ENCODE results near the gene ZKSCAN1.
A peak's percentile ranks its signal among the peaks of the same experiment; 100 is the strongest.

ZKSCAN1 gene

DNA sequence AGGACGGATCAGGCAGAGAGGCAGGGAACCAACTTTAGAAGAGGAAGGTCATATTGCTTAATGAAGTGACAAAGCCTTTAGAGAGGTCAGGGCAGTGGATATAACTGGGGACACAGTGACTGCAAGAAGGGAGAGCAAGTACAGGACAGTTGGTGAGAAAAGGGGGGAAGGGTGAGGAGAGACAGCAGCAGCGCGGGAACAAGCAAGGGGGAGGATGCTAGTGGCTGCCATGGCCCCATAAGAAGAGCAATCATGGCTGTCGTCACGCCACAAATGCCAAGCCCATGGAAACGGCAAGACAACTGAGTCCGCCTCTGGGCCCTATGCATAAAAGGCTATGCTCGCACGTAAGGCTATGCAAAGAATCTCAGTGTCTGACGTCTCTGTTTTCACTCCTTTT is 57.1 kb downstream of the ZKSCAN1 start:
- Mint-ChIP-seq H3K9me3 (peaks cover 26% of the 10 kb centered on the region), H3K36me3 (ENCODE audit: low read depth) (peaks cover 85% of the 10 kb centered on the region), H3K27ac (no peak overlapping the region), H3K4me3 (no peak overlapping the region), H3K27me3 (no peaks in the 10 kb centered on the region), H3K4me1 (ENCODE audit: low read depth) (no peaks in the 10 kb centered on the region)

DNA sequence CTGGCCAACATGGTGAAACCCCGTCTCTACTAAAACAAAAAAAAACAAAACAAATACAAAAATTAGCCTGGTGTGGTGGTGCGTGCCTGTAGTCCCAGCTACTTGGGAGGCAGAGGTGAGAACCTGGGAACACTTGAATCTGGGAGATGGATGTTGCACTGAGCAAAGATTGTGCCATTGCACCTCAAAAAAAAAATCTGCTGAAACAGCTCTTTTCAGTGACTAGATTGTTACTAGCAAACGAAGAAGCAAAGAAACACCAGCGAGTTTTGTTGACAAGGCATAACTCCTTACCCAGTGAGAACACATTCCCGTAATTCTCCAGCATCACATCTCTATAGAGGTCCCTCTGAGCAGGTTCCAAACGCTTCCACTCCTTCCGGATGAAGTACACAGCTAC is 59.4 kb downstream of the ZKSCAN1 start:
- H3K27ac Mint-ChIP-seq = no peak overlapping the region
- no peaks in the 10 kb centered on the region for H3K27me3 Mint-ChIP-seq
- peaks cover 13% of the 10 kb centered on the region for H3K4me1 Mint-ChIP-seq (ENCODE audit: low read depth)
- H3K36me3 Mint-ChIP-seq (ENCODE audit: low read depth) = peaks cover 88% of the 10 kb centered on the region
- H3K4me3 Mint-ChIP-seq = no peak overlapping the region
- peaks cover 25% of the 10 kb centered on the region for H3K9me3 Mint-ChIP-seq

DNA sequence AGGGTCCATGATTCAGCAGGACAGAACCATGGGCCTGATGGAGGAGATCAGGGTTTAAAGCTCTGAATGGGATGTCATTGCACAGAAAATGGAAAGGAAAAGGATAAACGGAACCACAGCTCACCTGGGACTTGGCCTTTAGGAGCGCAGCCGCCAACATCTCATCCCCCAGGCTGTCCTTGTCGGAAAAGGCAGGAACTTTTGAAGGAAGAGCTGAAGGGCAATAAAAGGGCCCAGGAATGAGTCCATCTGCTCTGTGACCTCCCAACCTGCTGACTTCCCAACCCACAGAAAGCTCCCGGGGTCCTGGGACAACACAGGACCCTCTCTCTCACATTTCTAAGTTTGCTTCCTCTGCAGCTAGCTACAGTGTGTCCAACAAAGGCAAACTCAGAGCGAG is 60.0 kb downstream of the ZKSCAN1 start:
- Mint-ChIP-seq H3K4me3 (no peak overlapping the region), H3K36me3 (ENCODE audit: low read depth) (peaks cover 87% of the 10 kb centered on the region), H3K27me3 (no peaks in the 10 kb centered on the region), H3K9me3 (peaks cover 22% of the 10 kb centered on the region), H3K4me1 (ENCODE audit: low read depth) (peaks cover 19% of the 10 kb centered on the region), H3K27ac (no peak overlapping the region)

DNA sequence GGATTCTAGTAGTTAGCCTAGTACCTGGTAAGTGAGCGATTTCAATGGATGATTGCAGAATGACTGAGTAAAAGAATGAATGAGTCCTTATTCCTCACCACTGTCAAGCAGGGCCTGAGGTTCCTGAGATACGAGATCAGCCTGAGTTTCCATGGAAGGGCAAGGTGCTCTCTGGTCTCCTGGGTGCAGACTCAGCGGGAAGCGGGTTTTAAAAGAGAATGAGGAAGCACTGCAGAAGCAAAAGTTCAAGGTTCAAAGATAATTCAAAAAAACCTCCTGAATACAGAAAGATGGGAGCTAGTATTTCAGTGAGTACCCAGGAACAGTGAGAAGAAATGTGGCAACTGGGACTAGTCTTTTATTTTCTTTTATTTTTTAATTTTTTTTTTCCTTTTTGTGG is 61.8 kb downstream of the ZKSCAN1 start:
- H3K27ac Mint-ChIP-seq = peak overlapping the region; percentile 75
- peaks cover 74% of the 10 kb centered on the region for H3K36me3 Mint-ChIP-seq (ENCODE audit: low read depth)
- H3K27me3 Mint-ChIP-seq = no peaks in the 10 kb centered on the region
- H3K4me3 Mint-ChIP-seq = no peak overlapping the region
- peaks cover 4% of the 10 kb centered on the region for H3K9me3 Mint-ChIP-seq
- H3K4me1 Mint-ChIP-seq (ENCODE audit: low read depth) = peaks cover 30% of the 10 kb centered on the region

DNA sequence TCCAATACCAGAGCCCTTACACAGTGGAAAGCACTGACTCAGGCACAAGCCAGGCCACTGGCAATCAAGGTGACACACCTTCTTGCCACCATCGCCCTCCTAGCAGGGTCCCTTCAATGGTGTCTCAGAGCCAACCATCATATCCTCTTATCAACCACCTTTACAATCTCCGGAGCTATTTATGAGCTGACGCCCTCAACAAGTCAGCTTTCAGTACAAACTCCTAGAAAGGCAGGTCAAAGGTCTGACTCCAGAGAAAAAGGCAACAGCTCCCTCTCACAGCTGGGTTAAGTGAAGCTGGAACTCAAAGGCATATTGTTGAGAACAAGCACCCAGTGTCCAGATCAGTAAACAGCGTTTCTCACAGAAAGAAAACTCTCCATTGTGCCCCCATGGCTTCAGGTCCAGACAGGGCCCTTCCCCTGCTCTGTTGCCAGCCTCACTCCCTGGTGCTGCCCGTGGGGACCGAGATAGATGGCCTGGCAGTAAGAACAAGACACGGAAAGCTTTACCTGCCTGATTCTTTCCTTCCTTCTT is 63.7 kb downstream of the ZKSCAN1 start:
- H3K36me3 Mint-ChIP-seq (ENCODE audit: low read depth) = peaks cover 55% of the 10 kb centered on the region
- H3K27ac Mint-ChIP-seq = peak overlapping the region; percentile 49
- H3K27me3 Mint-ChIP-seq = no peaks in the 10 kb centered on the region
- peak overlapping the region; percentile 9 for H3K4me3 Mint-ChIP-seq
- H3K4me1 Mint-ChIP-seq (ENCODE audit: low read depth) = peaks cover 39% of the 10 kb centered on the region
- no peaks in the 10 kb centered on the region for H3K9me3 Mint-ChIP-seq

DNA sequence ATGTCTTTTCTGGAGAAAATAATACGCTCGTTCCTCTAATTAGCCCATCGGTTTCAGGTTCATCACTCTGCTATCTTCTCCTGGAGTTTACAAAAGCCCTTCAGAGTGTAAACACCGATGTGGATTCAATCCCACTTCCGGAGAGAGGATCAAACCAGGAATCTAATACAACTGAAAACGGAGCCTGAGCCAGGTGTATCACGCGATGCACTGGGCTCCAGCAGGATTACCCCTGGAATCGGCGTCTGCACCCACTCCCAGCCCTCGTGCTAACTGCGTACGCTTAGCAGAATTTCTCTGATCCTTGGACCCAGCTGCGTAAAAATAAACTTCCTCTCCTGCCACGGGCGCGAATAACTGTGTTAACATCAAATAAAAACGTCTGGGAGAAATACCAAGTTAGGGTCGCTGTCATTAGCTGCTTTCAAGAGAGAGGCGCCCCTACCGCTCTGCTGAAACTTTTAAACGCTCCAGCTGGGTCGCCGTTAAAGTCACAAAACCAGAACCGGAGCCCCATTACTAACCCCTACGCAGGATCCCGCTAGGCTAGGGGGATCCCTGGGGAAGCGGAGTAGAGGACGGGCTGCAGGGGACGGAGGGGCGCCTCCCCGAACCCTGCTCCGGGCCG is 65.6 kb downstream of the ZKSCAN1 start:
- H3K36me3 Mint-ChIP-seq (ENCODE audit: low read depth) = peaks cover 35% of the 10 kb centered on the region
- H3K27me3 Mint-ChIP-seq = no peaks in the 10 kb centered on the region
- peak overlapping the region; percentile 86 for H3K27ac Mint-ChIP-seq
- peaks cover 39% of the 10 kb centered on the region for H3K4me1 Mint-ChIP-seq (ENCODE audit: low read depth)
- H3K4me3 Mint-ChIP-seq = peak overlapping the region; percentile 94
- H3K9me3 Mint-ChIP-seq = no peaks in the 10 kb centered on the region

DNA sequence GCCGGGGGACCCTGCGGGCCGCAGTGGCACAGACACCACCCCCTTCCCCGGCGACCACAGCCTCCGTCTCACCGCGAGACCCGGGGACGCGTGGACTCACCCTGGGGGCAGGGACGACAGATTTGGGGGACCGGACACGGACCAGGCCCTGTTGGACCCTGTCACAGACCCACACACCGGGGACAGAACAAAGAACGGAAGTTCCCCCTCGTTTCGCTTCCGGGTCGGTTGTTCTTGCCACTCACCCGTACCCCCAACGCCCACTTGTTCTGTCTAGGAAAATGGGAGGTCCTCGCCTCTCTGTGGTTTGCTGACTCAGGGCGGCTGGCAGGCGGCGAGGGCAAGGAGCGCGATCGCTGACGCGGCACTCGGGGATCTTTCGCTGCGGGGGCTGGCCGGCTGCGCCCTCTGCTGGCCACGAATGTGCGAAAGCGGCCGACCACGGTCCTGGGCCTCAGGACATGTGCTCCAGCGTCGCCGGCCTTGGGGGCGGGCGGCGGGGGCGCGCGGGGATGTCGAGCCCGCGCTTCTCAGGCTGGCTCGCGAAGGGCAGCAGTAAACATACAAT is 66.2 kb downstream of the ZKSCAN1 start, which contains the start of gene ZNF3:
ZNF3 (minus strand) TSS at position 189 of the 568 bp plus-strand sequence. CDS start 4,366 bp downstream, outside the sequence.
- Mint-ChIP-seq H3K4me3 (peak within 1 kb of the TSS; percentile 94), H3K27me3 (no peaks in the 10 kb centered on the region), H3K9me3 (no peaks in the 10 kb centered on the region), H3K4me1 (ENCODE audit: low read depth) (peaks cover 39% of the 10 kb centered on the region), H3K36me3 (ENCODE audit: low read depth) (peaks cover 29% of the 10 kb centered on the region), H3K27ac (peak within 1 kb of the TSS; percentile 87)

DNA sequence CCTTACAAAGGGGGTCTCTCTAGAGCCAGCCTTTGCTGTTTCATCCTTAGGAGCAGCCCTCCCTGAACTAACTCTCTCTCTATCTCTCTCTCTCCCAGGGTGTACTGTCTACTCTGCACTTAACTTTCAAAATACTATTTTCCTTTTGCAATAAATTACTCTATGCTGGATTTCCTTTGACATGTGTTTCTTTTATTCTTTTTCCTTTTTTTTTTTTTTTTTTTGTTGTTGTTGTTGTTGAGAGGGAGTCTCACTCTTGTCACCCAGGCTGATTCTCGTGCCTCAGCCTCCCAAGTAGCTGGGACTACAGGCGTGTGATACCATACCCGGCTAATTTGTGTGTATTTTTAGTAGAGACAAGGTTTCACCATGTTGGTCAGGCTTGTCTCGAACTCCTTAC is 67.6 kb downstream of the ZKSCAN1 start:
- no peaks in the 10 kb centered on the region for H3K9me3 Mint-ChIP-seq
- H3K27ac Mint-ChIP-seq = peak overlapping the region; percentile 87
- peaks cover 46% of the 10 kb centered on the region for H3K4me1 Mint-ChIP-seq (ENCODE audit: low read depth)
- peaks cover 22% of the 10 kb centered on the region for H3K36me3 Mint-ChIP-seq (ENCODE audit: low read depth)
- no peaks in the 10 kb centered on the region for H3K27me3 Mint-ChIP-seq
- H3K4me3 Mint-ChIP-seq = peak overlapping the region; percentile 94

DNA sequence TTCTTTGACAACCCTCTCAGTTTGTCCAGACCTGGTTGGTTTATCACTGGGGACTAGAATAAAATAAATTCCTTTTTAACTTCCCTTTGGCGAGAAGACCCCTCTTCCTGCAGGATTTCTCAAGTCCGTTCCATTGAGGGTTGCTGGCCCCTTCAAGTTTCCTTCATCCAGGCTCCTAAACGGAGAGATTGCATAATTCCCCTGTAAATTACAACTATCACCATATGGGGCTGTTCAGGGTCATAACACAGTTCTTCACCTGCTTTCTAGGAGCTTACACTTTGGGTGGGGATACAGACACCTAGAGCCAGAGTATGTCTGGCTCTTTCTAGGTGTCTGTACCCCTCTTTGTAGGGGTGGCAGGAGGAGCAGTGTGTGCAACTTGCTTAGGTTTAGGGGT is 70.1 kb downstream of the ZKSCAN1 start:
- Mint-ChIP-seq H3K4me1 (ENCODE audit: low read depth) (peaks cover 48% of the 10 kb centered on the region), H3K36me3 (ENCODE audit: low read depth) (peaks cover 7% of the 10 kb centered on the region), H3K27ac (no peak overlapping the region), H3K9me3 (no peaks in the 10 kb centered on the region), H3K27me3 (no peaks in the 10 kb centered on the region), H3K4me3 (no peak overlapping the region)

DNA sequence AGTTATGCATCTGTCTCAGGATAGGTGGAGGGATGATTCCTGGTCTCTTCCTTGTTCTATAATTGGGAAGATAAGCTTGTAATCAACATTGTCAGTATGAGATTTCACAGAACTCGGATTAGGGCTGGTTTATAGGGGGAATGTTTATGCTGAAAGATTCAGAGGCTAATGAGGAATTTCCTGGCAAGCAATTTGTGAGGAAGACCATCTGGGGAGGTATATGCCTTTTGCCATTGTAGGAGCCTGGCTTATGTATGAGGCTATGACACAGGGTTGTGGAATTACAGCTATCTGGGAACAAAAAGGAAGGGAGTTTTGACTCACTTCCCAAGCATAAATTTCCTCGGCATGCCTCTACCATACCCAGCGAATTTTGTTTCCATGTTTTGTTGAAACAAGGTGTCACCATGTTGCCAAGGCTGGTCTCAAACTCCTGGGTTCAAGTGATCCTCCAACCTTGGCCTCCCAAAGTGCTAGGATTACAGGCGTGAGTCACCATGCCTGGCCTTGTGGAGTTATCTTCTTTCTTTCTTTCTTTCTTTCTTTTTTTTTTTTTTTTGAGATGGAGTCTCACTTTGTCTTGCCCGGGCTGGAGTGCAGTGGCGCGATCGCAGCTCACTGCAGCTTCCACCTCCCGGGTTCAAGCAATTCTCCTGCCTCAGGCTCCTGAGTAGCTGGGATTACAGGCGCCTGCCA is 71.8 kb downstream of the ZKSCAN1 start:
- Mint-ChIP-seq H3K4me3 (peak overlapping the region; percentile 7), H3K27me3 (no peaks in the 10 kb centered on the region), H3K9me3 (no peaks in the 10 kb centered on the region), H3K36me3 (ENCODE audit: low read depth) (peaks cover 19% of the 10 kb centered on the region), H3K4me1 (ENCODE audit: low read depth) (peaks cover 48% of the 10 kb centered on the region), H3K27ac (no peak overlapping the region)

DNA sequence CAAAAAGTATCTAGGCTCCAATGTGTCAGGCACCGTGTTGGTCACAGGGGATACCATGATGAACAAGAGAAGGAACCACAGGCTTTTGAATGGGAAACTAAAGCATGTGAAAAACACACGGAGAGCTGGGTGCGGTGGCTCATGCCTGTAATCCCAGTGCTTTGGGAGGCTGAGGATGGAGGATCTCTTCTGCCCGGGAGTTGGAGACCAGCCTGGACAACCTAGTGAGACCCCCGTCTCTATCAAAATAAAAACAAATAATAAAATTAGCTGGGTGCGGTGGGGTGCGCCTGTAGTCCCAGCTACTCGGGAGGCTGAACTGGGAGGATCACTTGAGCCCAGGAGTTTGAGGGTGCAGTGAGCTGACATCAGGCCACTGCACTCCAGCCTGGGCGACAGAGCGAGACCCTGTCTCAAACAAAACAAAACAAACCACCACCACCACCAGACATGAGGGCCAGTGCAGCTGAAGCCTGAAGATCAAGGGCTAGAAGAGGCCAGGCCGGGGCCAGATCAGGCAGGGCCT is 72.8 kb downstream of the ZKSCAN1 start:
- Mint-ChIP-seq H3K27ac (peak overlapping the region; percentile 97), H3K27me3 (no peaks in the 10 kb centered on the region), H3K36me3 (ENCODE audit: low read depth) (peaks cover 28% of the 10 kb centered on the region), H3K9me3 (no peaks in the 10 kb centered on the region), H3K4me3 (peak overlapping the region; percentile 90), H3K4me1 (ENCODE audit: low read depth) (peaks cover 43% of the 10 kb centered on the region)

DNA sequence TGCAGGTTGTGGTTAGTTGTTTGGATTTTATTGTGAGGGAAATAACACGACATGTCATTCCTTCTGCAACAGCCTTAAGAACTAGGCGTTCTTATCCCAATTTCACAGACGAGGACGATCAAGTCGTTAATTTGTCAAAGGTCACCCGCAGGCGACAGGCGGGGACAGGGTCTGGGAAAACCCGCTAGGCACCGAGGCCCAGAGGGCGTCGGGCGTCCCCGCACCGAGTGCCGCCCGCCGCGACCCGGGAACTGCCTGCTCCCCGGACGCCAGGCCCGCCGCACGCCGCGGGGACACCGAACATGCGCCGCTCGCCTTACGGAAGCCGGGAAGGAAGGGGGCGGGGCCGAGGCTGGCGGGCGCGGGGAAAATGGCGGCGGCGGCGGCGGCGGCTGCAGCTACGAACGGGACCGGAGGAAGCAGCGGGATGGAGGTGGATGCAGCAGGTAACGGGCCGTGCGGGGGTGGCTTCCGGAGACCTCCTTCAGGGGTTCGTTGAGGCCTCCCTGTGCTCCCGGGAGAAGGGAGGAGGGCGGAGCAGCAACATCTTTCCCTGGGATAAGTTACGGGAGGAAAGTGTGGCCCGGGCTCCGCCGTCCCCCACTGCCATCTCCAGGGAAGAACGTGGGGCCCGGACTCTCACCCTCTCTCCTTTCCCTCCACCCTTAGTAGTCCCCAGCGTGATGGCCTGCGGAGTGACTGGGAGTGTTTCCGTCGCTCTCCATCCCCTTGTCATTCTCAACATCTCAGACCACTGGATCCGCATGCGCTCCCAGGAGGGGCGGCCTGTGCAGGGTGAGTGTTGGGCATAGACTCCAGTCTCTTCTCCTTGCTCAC is 73.4 kb downstream of the ZKSCAN1 start, which contains the start of gene COPS6:
COPS6 (plus strand) TSS at position 349 of the 837 bp plus-strand sequence; CDS start at position 371, 22 bp downstream.
- H3K4me3 Mint-ChIP-seq = peak within 1 kb of the TSS; percentile 90
- H3K36me3 Mint-ChIP-seq (ENCODE audit: low read depth) = peaks cover 35% of the 10 kb centered on the region
- H3K9me3 Mint-ChIP-seq = no peaks in the 10 kb centered on the region
- no peaks in the 10 kb centered on the region for H3K27me3 Mint-ChIP-seq
- peaks cover 50% of the 10 kb centered on the region for H3K4me1 Mint-ChIP-seq (ENCODE audit: low read depth)
- peak within 1 kb of the TSS; percentile 97 for H3K27ac Mint-ChIP-seq

DNA sequence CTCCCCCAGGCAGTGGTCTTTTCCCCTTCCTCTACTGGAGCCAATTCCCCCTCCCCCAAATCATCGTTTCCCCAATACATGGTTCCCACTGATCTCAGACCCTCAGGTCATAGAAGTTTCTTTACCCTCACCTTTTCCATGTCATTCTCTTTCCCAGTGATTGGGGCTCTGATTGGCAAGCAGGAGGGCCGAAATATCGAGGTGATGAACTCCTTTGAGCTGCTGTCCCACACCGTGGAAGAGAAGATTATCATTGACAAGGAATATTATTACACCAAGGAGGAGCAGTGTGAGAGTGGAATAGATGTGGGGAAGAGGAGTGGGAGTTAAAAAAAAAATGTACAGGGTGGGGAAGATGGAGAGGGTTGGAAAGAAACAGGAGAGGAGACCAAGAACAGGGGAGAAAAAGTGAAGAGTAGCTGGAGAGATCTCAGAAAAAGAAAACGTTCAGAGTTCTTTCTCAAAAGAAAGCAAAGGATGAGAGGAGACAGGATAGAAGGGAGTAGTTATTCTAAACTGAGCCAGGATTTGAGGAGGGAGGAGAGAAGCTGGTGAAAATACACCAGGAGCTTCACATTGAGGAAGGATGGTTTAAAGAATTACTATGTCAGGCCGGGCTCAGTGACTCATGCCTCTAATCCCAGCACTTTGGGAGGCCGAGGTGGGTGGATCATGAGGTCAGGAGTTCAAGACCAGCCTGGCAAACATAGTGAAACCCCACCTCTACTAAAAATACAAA is 74.2 kb downstream of the ZKSCAN1 start:
- Mint-ChIP-seq H3K9me3 (no peaks in the 10 kb centered on the region), H3K36me3 (ENCODE audit: low read depth) (peaks cover 43% of the 10 kb centered on the region), H3K27ac (peak overlapping the region; percentile 97), H3K4me3 (peak overlapping the region; percentile 90), H3K27me3 (no peaks in the 10 kb centered on the region), H3K4me1 (ENCODE audit: low read depth) (peaks cover 51% of the 10 kb centered on the region)
